K562 (cell line): ENCODE results near the gene TIFAB. TPM values are rescaled to one million over a fixed set of nuclear protein-coding genes. Genes with fewer than 3 reads are reported as not detected.

Experiments
- BRF1 ChIP-seq: IDR thresholded peaks from 3 replicates; pipeline ENCODE4 v1.6.1; 2011; ENCODE audit warnings: borderline replicate concordance, mild to moderate bottlenecking; ENCODE audit not compliant: insufficient read length; ENCODE audit errors: extremely low read depth
- CC2D1A ChIP-seq: fragments of 450-650 bp; IDR thresholded peaks from 2 replicates; pipeline ENCODE4 v1.6.1; 2017; ENCODE audit warnings: mild to moderate bottlenecking
- CREM ChIP-seq: IDR thresholded peaks from 2 replicates; pipeline ENCODE4 v1.6.1; 2014; ENCODE audit warnings: antibody characterized with exemption, low read depth
- CTCF ChIP-seq, 3 experiments: IDR thresholded peaks in 2 of 3; conservative IDR thresholded peaks in 1 of 3; 2 replicates each; pipeline ENCODE4 v1.5.1; 2011 to 2012; ENCODE audit warnings: low read length in 3 of 3, mild to moderate bottlenecking in 3 of 3, control low read depth in 2 of 3, improper control_type of control experiment in 1 of 3, inconsistent platforms in 1 of 3, low read depth in 1 of 3, mixed read lengths in 1 of 3, moderate library complexity in 1 of 3; ENCODE audit not compliant: insufficient read depth in 2 of 3
- EGR1 ChIP-seq: fragments of 450-650 bp; conservative IDR thresholded peaks from 2 replicates; pipeline ENCODE4 v1.6.1; 2017; ENCODE audit warnings: mild to moderate bottlenecking
- HNRNPLL ChIP-seq: fragments of 200-400 bp; formaldehyde crosslinking; IDR thresholded peaks from 2 replicates; pipeline ENCODE4 v1.6.1; 2017; ENCODE audit warnings: low read length, low read depth, mild to moderate bottlenecking; ENCODE audit not compliant: poor library complexity, severe bottlenecking
- NKRF ChIP-seq: fragments of 450-650 bp; IDR thresholded peaks from 2 replicates; pipeline ENCODE4 v1.6.1; 2016; ENCODE audit warnings: borderline replicate concordance
- NRF1 ChIP-seq, 2 experiments: fragments of 450-650 bp; IDR thresholded peaks in 1 of 2; conservative IDR thresholded peaks in 1 of 2; 2 replicates each; pipeline ENCODE4 v1.6.1; 2014; ENCODE audit warnings: mild to moderate bottlenecking in 2 of 2
- SRF ChIP-seq, 2 experiments: fragments of 250-450, 450-650 bp in 1 of 2; sonication (Bioruptor Pico) in 1 of 2; sonication (generic) in 1 of 2; formaldehyde crosslinking; IDR thresholded peaks; 2 replicates each; pipeline versions ENCODE4 v1.5.0 to v1.5.1; 2020 to 2022; ENCODE audit warnings: mild to moderate bottlenecking in 1 of 2, missing genetic modification reagents in 1 of 2
- SRSF9 ChIP-seq: fragments of 200-400 bp; formaldehyde crosslinking; IDR thresholded peaks from 2 replicates; pipeline ENCODE4 v1.6.1; 2017; ENCODE audit warnings: low read depth, low read length, borderline replicate concordance
- TBP ChIP-seq: optimal IDR thresholded peaks from 2 replicates; pipeline ENCODE3; 2011; ENCODE audit warnings: low read depth, low read length, improper control_type of control experiment
- TCF3 ChIP-seq: sonication (generic); formaldehyde crosslinking; IDR thresholded peaks from 2 replicates; pipeline ENCODE4 v1.4.0; 2020; ENCODE audit warnings: mild to moderate bottlenecking, missing genetic modification reagents
- ZBTB33 ChIP-seq: sonication (generic); formaldehyde crosslinking; IDR thresholded peaks from 2 replicates; pipeline ENCODE4 v1.8.1; 2023; ENCODE audit warnings: mild to moderate bottlenecking, missing genetic modification reagents
- ZBTB7A ChIP-seq: IDR thresholded peaks from 2 replicates; pipeline ENCODE4 v1.6.1; 2011; ENCODE audit warnings: low read depth, mild to moderate bottlenecking, low read length, moderate library complexity, borderline replicate concordance; ENCODE audit not compliant: control insufficient read depth
- ZC3H4 ChIP-seq: sonication (generic); formaldehyde crosslinking; IDR thresholded peaks from 2 replicates; pipeline ENCODE4 v1.9.0; 2021; ENCODE audit warnings: missing genetic modification reagents, borderline replicate concordance
- ZFP91 ChIP-seq: sonication (generic); formaldehyde crosslinking; IDR thresholded peaks from 2 replicates; pipeline ENCODE4 v1.8.0; 2022; ENCODE audit warnings: mild to moderate bottlenecking, missing genetic modification reagents
- ZNF165 ChIP-seq: fragments of 250-450 bp; sonication (Bioruptor Pico); IDR thresholded peaks from 2 replicates; pipeline ENCODE4 v1.4.0; 2020; ENCODE audit warnings: borderline replicate concordance
- ZNF282 ChIP-seq: sonication (generic); formaldehyde crosslinking; IDR thresholded peaks from 2 replicates; pipeline ENCODE4 v1.8.1; 2023; ENCODE audit warnings: missing genetic modification reagents
- polyA plus RNA-seq, 8 experiments: library from polyadenylated mRNA; depleted of rRNA in 4 of 8; stranded (reverse) in 5 of 8; unstranded in 3 of 8; fragments of >200 nt; fragmentation: Nextera tagmentation in 2 of 8; fragmentation: Illumina TruSeq in 1 of 8; extraction: Ambion mirVana in 2 of 8; extraction: Trizol in 1 of 8; gene quantifications; 2 replicates each; pipeline versions ENCODE4 v1.2.1 to v1.2.3, GENCODE V29; 2011 to 2014; ENCODE audit warnings: inconsistent platforms in 1 of 8, missing spikeins in 1 of 8
- total RNA-seq, 7 experiments: library from RNA; depleted of rRNA in 6 of 7; stranded (reverse); fragments of >200 nt in 6 of 7; fragmentation: Illumina TruSeq in 2 of 7; extraction: Trizol in 2 of 7; gene quantifications; 2 replicates each; pipeline versions ENCODE4 v1.2.1 to v1.2.3, GENCODE V29; 2011 to 2021; ENCODE audit warnings: low replicate concordance in 1 of 7

The TIFAB gene
- total and polyA plus RNA-seq, 9 of the 15 experiments (the other 6 are each of a cell fraction or from before 2014, with no cell fraction given) = not detected

- TF ChIP-seq ZBTB7A (peak; percentile 56; the same call in 1 of the 2 replicates), ZNF165 (CRISPR knock-in tag) (no peak), TBP (peak; percentile 5), HNRNPLL (peak; percentile 98), ZC3H4 (CRISPR knock-in tag) (no peak), CTCF (IDR thresholded peaks at IDR 0.05 in 2 of 3, conservative IDR thresholded peaks at IDR 0.05 in 1 of 3; ENCODE audit: insufficient read depth in 2 of 3, low read depth in 1 of 3, low read length in 3 of 3) (peak; percentile 90 to 95 (median 95)), ZBTB33 (CRISPR knock-in tag) (peak; percentile 56; the same call in 1 of the 2 replicates), CC2D1A (peak; percentile 54; the same call in 1 of the 2 replicates), ZFP91 (CRISPR knock-in tag) (no peak), BRF1 (no peak), SRF (CRISPR knock-in tag; IDR thresholded peaks at IDR 0.05) (no peak), EGR1 (no peak), ZNF282 (CRISPR knock-in tag) (0 out of 2 replicates have a peak, but pooled peaks have one; percentile 12), NKRF (no peak), NRF1 (conservative IDR thresholded peaks at IDR 0.05 in 1 of 2, IDR thresholded peaks at IDR 0.05 in 1 of 2) (peak; percentile 82 to 85), SRSF9 (no peak), CREM (peak; percentile 25; the same call in 1 of the 2 replicates), TCF3 (CRISPR knock-in tag) (0 out of 2 replicates have a peak, but pooled peaks have one; percentile 25)
Observed at GRCh38 chr5:135466178-135467050, 14.3 kb upstream of the TIFAB start (continued).
